T-helper 22 cell (primary cell): Measurements from ENCODE around the gene LIMA1.

Experiments used
- DNase-seq: peaks from one replicate; pipeline ENCODE4 v3.0.0-alpha.2; 2020; ENCODE audit warnings: low read depth

The LIMA1 gene

DNA sequence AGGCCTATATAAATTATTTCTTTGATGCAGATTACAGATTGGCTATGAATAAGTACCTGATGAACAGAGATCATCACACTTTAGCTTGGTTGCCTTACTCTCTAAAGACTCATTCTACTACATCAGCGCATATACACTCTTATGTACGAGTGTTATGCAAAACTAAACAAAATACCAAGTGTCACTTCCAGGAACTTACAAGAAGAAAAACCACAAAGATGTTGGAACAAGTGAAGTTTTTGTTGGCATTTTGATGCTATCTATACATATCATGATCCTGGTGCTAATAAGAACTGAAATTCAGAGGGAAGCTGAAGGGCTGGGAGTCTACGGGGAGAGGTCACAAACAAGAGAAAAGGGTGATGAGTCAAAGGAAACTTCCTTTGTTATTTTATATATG lies 68.3 kb downstream of the LIMA1 start:
- DNase-seq = no peak

DNA sequence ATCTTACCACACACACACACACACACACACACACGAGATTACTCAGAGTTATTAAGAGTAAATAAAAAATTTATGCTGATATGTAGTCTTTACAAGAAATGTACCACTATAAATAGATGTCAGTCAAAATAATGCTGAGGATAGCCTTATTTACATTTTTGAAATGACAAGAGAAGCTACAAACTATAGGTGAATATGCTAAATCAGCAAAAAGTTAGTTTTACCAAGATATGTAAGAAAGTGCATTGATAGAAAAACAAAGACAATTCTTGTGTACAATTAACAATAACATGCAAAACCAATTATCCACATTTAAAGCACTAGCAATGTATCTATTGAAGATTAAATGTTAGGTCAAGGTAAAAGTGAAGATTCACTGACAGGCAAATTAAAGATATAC lies 69.3 kb downstream of the LIMA1 start:
- no peak for DNase-seq

DNA sequence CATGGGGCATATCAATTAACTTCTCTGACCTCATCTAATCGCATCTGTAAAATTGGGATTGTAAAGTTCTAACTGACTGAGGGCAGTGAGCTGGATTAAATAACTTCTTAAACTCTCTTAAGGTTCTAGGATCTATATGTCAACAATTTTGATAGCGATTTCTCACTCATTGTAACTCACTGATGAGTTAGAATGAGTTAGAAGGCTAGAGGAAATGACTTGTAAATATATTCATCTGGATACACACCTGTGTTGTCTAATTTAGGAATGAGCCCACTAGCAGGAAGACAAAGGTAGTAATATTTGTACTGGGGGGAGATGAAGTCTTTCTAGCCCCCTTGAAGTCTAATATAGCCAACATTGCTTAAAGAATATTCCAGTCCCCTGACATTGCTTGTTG lies 69.9 kb downstream of the LIMA1 start:
- DNase-seq = no peak

DNA sequence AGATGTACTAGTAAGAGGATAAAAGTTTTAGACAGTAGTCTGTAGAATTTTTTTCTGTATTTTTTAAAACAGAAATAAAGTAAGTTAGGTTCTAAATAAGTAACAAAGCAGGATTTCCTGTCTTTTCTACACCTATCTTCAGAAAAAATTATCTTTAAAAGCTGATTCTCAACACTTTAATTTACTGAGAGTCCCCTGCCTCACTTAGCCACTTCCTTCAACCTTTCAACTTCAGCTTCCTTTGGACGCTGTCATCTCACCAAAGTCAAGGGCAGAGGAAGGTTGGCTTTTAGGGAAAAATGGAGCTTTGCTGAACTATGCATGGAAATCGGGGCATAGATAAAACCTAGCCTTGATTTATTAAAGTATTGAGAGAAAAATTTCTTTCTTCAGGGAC lies 71.3 kb downstream of the LIMA1 start:
- DNase-seq = no peak

DNA sequence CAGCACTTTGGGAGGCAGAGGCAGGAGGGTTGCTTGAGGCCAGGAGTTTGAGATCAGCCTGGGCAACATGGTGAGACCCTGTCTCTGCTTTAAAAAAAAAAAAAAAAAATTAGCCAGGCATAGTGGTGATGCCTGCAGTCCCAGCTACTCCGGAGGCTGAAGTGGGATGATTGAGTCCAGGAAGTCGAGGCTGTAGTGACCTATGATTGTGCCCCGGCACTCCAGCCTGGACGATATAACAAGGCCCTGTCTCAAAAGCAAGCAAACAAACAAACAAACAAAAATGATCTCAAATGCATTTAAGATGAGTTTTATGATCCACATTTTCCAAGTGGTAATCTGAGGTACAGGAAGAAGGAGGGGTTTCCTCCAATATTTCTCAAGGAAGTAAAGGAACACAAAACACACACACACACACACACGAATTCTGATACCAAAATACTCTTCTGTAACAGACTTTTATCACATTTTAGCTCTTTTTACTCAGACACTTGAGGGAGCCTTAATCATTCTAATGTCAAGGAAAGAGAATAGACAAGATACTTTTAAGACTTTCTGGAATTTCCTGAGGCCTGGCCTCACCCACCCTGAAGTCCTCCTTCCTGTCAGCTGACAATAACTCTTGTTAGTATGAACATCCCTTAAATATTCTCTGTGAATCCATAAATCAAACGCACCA lies 71.8 kb downstream of the LIMA1 start:
- DNase-seq = no peak

DNA sequence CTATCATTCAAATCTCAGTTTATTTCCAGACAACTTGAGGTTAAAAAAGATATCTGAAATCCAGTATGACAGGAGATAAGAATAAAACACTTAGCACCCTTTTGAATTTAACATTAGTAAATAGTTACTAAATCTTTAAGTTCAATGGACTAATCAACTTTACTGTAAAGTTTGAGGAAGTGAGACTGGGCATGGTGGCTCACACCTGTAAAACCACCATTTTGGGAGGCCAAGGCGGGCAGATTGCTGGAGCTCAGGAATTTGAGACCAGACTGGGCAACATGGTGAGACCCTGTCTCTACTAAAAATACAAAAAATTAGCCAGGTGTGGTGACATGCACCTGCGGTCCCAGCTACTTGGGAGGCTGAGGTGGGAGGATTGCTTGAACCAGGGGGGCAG lies 75.9 kb downstream of the LIMA1 start:
- DNase-seq = no peak

DNA sequence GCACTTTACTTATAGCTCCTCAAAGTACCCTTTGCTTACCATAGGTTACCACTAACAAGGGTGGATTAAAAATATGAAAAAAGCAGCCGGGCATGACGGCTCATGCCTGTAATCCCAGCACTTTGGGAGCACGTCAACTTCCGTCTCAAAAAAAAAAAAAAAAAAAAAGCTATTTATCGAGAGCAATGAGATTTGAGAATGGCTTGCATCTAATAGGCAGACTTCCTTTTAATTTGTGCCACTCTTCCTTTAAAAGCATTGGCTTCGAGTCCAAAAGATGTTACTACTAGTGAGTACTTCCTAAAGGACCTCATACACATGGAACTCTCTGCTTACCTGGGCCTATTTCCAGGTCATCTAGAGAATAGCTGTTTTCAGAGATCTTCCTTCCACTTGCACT lies 77.7 kb downstream of the LIMA1 start:
- no peak for DNase-seq

DNA sequence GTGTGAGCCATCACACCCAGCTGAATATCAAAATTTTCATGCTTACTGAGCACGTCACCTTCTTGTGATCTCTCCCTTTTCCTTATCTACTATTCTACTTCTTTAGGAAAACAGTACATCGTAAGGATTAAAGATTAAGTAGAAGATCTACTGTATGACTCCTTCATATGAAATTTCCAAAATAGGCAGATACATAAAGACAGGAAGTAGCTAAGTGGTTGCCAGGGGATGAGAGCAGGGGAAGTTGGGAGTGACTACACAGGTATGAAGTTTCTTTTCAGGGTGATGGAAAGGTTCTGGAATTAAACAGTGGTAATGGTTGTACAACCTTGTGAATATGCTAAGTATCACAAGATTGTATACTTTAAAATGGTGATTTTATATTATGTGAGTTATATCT lies 79.6 kb downstream of the LIMA1 start:
- no peak for DNase-seq

DNA sequence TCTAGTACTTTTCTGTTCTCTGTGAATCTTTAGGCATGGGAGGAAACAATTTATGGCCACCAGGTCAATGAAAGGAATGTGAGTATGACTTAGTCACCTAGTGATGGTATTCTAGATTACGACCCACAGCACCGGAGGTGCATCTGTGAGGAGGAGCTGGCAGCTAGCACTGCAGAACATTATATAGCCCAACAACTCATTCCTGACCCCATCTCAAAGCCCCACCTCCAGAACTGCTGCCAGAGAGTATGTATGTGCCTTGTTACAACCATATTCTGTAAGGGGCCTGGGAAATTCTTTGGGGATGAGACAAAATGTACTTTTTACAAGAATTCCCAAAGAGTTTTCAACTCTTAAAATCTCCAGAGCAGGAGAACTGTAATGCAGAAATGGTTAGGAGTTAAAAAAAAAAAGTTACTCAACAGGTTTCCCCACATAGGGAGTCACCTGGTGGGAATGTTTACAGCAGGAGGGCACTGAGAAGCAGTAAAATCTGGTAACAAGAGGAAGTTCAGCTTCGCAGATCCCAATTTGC lies 81.3 kb downstream of the LIMA1 start:
- no peak for DNase-seq

DNA sequence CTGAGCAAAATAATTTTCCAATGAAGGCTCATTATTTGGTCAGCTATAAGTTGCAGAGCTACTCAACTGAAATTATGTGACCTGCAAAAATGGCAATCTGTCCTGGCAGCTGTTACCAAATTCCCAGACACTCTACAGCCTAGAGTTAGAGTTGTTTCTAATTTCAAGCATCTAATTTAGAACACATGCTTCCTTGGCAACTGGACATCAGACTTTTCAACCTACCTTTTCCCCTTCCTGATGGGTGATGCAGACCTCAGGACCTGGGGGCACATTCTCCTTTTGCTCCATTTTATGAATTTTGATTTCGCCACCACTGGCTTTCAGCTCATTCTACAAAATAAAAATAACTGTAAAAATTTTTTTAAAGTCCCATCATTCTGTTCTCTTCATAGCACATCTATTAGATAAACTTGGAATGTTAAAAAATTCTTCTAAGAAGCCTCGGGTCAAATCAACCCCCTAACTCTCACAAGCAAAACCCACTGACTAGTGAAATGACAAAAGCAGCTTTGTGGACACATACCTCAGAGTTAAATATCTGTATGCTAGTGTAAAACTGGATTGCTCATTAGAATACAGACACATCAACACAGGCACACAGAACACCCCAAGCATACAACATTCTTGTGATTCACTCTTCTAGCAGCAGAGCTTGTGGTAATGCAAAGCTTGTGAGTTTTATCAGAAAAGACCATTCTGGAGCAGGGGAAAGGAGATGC lies 82.6 kb downstream of the LIMA1 start:
- no peak for DNase-seq

DNA sequence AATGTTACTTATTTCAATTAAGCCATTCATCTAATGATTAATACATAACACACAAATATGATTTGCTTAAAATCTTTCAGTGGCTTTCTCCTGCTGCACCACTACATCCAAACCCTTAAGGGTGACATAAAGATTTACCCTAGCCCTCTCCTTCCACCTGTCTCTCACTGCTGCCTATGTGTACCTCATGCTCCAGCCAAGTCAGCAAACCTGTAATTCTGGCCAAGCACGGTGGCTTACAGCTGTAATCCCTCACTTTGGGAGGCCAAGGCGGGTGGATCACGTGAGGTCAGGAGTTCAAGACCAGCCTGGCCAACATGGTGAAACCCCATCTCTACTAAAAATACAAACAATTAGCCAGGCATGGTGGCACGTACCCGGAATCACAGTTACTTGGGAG lies 84.5 kb downstream of the LIMA1 start:
- DNase-seq = no peak

DNA sequence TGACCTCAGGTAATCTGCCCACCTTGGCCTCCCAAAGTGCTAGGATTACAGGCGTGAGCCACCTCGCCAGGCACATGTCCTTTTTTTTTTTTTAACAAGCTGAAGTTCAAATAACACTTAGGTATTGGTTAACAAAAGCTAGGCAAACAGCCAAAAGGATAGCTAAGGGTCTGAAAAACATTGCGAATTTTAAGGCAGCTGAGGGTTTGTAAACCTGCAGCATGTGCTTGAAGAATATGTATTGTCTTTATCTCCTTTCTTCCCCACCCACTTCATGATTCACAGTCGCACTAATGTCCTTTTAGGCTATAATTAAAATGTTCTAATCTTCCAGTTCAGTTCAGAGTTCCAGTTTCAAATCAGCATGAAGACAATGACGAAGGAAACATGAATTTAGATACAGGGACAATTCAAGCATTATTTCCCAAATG lies 86.0 kb downstream of the LIMA1 start:
- no peak for DNase-seq

DNA sequence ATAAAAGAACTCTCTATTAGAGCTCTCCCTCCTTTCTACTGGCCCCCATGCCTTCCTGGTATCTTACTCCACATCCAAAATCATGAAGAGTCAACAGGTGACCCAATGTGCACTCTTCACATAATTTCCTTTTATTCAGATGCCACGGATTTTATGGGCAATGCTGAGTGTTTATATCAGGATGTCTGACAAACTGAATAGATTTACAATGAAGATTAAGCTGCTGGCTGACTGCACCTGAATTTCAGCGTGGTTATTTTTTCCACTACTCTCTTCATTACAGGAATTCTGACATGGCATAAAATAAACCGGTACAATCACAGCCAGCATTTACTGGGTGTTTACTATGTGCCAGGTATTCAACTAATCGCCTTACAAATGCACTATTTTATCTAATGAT lies 86.8 kb downstream of the LIMA1 start:
- no peak for DNase-seq

DNA sequence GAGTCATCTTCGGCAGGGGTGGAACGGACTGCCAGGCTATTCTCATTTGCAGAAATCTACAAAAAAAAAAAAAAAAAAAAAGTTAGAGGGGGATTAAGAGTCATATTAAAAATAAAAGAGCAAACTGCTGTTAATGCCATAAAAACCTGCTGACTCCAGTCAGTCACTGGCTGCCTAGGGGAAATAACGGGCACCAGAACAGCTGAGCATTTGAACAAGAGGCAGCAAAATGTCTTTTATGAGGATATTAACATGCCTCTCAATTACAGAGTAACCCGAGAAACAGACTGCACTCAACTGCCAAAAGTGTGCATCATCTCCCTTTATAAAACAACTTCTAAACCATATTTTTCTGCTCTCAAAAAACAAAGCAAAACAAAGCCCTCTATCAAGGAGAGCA lies 87.5 kb downstream of the LIMA1 start:
- DNase-seq = no peak

DNA sequence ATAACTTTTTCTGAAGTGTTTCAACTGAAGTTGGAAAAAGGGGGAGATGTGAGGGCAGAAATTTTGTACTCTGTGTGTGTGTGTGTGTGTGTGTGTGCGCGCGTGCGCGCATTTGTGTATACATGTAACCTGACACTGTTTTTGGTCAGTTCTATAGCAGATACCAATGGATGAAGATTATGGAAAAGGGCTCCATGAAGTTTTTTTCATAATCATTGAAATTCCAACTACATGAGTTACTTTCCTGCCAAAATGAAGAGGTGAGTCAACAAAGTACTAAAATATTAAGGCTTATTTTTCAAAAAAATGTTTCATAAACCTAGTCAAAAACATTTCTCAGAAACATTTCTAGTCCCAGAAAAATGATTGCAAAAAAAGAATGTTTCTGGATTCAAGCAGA lies 90.4 kb downstream of the LIMA1 start:
- DNase-seq = no peak

DNA sequence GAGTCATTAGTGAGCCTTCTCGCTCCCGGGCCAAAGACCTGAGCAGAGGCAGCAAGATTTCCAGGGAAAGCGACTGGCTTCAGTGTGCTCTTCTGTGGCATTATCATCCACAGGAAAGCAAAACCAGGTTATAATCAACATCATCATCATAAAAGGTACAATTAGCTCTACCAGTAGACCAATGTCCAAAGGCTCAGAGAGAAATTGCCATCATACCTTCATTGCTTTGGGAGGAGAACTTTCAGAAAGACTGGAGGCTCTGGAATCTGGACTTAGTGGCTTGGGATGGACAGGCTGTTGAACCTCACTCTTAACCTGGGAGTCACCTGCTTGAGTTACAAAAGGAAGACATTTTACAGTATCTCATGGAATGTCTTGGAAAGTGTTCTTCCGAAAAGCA lies 91.1 kb downstream of the LIMA1 start:
- DNase-seq = no peak

DNA sequence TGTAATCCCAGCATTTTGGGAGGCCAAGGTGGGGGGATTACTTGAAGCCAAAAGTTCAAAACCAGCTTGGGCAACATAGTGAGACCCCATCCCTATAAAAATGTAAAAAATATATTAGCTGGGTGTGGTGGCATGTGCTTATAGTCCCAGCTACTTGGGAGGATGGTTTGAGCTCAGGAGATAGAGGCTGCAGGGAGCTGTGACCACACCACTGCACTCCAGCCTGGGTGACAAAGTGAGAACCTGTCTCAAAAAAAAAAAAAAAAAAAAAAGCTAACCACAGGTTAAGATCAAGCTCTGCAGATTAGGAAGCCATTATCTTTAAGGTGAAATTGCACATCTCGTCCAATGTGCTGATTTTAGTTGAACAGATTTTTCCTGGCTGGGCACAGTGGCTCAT lies 92.5 kb downstream of the LIMA1 start:
- DNase-seq = no peak

DNA sequence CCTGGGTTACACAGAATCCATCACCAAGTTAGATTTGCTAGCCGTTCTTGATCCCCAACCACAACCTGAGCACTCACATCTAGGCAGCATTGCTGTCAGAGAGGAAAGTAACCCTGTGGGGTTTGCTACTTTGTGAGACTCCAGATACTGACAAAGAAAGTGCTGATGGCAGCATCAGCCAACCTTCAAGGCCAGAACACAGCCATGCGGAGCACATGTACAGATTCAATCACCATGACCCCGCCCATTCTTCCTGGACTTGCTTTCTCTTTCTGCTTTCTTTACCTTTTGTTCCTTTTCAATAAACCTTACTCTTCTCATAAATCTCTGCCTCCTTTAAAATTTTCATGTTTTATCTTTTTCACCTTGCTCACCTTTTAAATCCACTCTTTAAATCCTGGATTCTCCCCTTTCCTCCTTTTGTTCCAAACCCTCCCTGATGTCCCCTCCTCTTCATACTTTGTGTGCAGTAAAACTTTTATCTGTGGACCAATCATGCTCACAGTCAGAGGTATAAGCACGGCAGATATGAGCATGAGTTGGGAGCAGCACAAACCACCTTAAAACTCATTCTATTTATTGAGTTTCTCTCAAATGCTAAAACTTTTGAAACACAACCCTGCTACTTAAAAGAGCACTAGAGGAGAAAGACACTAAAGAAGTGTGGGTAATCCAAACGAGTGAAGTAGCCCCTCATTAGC lies 94.3 kb downstream of the LIMA1 start:
- no peak for DNase-seq

DNA sequence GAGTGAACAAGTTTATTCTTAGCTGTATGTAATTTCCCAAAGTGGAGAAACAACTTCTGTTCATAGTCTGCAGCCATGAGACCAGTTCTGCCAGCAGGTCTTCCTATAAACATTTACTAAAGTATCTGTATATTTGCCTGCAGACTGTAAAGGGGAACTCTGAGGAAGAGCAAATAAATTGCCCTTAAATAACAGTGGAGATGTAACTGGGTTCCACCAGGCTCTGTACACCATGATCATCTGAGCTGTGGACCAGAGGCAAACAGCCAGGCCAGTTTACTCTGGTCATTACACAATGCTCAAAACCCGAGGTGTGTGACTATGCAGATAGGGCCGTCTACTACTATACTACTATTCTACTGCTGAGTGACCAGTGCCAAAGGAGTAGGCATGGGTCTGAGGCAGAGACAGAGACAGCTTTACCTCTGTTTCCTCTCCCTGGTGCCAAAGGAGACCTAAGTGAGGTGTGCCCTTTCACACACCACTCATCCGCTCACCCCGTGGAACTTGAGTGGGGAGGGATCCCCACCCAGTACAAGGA lies 95.0 kb downstream of the LIMA1 start:
- DNase-seq = no peak

DNA sequence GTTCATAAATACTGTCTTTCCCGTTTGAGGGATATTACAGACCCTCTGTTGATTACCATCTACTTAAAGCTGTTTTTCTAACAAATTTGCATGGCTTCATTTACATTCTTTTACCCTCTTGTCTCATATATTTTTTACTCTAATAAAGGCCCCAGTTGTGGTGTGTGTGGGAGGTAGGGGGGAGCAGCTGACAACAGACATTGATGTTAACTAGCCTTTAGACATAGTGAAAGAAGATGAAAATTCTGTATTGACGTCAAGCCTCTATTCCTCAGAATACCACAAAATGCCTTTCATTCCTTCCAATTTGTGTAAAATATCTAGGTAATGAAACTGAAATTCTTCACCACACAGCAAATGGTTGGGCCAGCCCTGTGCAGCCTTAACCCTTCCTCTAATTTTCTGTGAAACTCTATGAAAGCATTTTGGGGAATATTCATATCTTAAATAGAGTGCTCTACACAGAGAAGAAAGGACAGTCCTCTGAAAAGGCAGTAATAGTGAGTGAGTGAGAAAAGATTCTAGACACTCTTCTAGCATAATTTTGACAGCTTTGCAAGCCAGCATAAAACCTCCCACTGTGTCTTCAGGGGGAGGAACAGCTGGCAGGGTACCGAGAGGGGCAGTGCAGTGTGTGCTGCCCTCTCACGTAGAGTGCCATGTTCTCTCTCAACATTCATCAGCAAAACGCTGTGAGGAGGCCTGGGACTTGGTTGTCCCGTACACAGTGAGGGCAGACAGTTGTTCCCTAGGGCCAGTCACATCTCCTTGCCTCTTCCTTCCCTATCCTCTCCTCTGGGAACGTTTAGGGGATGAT lies 96.0 kb downstream of the LIMA1 start:
- no peak for DNase-seq

DNA sequence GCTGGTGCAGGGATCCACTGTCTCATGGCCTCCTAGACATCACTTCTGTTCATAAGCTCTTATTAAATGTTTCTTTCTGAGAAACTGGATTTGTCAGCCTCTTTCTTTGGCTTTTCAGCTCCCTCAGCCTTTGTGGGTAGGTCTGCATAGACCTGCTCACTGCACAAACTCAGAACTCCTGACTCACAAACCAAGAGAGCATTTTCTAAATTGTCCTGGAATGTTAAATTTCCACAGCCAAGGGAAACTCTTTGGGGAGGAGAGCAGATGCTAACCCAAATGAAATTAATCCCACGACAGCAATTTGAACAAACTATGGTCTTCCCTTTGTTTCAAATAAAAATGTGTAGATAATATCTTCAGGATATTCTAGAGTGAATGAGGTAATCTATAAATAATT lies 96.6 kb downstream of the LIMA1 start:
- DNase-seq = no peak
